ENCODE results near the gene HOXA11.

The HOXA11 gene

GRCh38 chr7:27151341-27151930 lies 33.6 kb downstream of the HOXA11 start:
- DNase-seq (ENCODE audit: low read depth in 1 of 2, low spot score in 1 of 2) = no peak
- TF ChIP-seq JUND (IDR thresholded peaks at IDR 0.05; ENCODE audit: low read depth) = no peak
- in situ Hi-C loops (cut with HindIII; ENCODE audit: low pct_unique_long_range_greater_than_20kb, low sequenced_read_pairs) = no loop called here

GRCh38 chr7:27150568-27151340 lies 34.3 kb downstream of the HOXA11 start:
- no peak for TF ChIP-seq JUND (IDR thresholded peaks at IDR 0.05; ENCODE audit: low read depth)
- peak; percentile 72 to 95 for DNase-seq (ENCODE audit: low read depth in 1 of 2, low spot score in 1 of 2)
- in situ Hi-C loops (cut with HindIII; ENCODE audit: low pct_unique_long_range_greater_than_20kb, low sequenced_read_pairs) = no loop called here

- no peak for DNase-seq (ENCODE audit: low read depth in 1 of 2, low spot score in 1 of 2)
- no peak for TF ChIP-seq JUND (IDR thresholded peaks at IDR 0.05; ENCODE audit: low read depth)
- in situ Hi-C loops (cut with HindIII; ENCODE audit: low pct_unique_long_range_greater_than_20kb, low sequenced_read_pairs) = no loop called here
Observed at GRCh38 chr7:27149842-27150567, 35.0 kb downstream of the HOXA11 start.

GRCh38 chr7:27148756-27149641 lies 36.0 kb downstream of the HOXA11 start:
- TF ChIP-seq JUND (IDR thresholded peaks at IDR 0.05; ENCODE audit: low read depth) = no peak
- in situ Hi-C loops (cut with HindIII; ENCODE audit: low pct_unique_long_range_greater_than_20kb, low sequenced_read_pairs) = no loop called here
- DNase-seq (ENCODE audit: low read depth in 1 of 2, low spot score in 1 of 2) = no peak

GRCh38 chr7:27148031-27148755 lies 36.8 kb downstream of the HOXA11 start:
- DNase-seq (ENCODE audit: low read depth in 1 of 2, low spot score in 1 of 2) = no peak
- in situ Hi-C loops (cut with HindIII; ENCODE audit: low pct_unique_long_range_greater_than_20kb, low sequenced_read_pairs) = no loop called here
- no peak for TF ChIP-seq JUND (IDR thresholded peaks at IDR 0.05; ENCODE audit: low read depth)

DNA sequence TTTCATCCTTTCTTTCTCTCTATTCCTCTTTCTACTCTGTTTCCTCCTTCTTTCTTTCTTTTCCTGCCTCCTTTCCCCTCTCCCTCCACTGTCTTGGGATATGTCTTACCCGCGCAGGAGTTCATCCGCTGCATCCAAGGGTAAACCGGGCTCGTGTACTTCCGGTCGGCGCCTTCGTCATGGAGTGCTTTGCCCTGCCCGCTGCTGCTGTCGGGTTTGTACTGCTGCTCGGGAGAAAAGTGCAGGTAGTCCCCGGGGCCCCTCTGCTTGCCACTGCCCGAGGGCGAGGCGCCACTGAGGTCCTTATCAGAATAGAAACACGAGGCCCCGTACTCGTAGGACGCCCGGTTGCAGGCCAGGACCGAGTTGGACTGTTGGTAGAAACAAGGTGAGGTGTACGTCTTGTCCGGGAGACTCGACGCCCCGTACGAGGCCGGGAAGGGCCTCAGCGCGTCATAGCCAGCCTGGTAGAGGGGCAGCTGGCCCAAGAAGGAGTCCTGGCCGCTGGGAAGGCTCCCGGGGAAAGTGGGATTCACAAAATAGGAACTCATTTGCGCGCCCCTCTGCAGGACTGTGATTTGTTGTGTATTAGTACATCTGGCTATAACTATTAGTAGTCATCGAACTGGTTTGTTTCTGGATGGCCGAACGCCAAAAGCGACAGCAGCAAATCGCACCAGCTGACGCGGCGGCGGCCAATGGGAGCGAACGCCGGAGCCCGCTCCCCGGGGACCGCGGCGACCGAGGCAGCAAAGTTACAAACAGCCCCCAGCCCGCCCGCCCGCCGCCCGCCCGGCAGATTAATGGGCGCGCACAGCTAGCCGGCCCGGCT lies 37.6 kb downstream of the HOXA11 start, which contains the start of gene HOXA6:
HOXA6 (minus strand) TSS at position 576 of the 832 bp plus-strand sequence; CDS start at position 551, 25 bp downstream.
- in situ Hi-C loops (cut with HindIII; ENCODE audit: low pct_unique_long_range_greater_than_20kb, low sequenced_read_pairs) = no loop called here
- DNase-seq (ENCODE audit: low read depth in 1 of 2, low spot score in 1 of 2) = no peak
- TF ChIP-seq JUND (IDR thresholded peaks at IDR 0.05; ENCODE audit: low read depth) = no peak

GRCh38 chr7:27146491-27147198 lies 38.4 kb downstream of the HOXA11 start:
- TF ChIP-seq JUND (IDR thresholded peaks at IDR 0.05; ENCODE audit: low read depth) = no peak
- in situ Hi-C loops (cut with HindIII; ENCODE audit: low pct_unique_long_range_greater_than_20kb, low sequenced_read_pairs) = no loop called here
- no peak for DNase-seq (ENCODE audit: low read depth in 1 of 2, low spot score in 1 of 2)

DNA sequence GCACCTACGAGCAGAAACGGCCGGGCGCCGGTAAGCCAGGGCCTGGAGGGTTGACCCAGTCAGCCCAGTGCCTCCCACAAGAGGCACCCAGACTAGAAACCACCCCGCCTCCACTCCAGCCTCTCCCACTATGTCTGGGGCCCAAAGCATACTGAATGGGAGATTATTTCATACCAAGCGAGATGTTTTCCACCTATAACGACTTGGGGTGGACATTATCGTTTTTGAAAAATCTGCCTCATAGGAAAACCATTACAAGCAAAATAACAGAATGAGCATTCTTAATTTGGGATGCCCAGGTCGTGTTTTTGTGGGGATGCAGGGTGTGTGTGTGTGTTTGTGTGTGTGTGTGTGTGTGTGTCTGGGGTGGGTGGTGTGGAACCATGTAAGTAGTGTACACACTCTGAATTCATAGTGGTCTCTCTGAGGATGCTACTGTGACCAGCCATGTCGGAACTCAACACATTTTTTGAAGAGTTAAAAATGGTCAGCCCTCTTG lies 39.1 kb downstream of the HOXA11 start:
- no peak for DNase-seq (ENCODE audit: low read depth in 1 of 2, low spot score in 1 of 2)
- no peak for TF ChIP-seq JUND (IDR thresholded peaks at IDR 0.05; ENCODE audit: low read depth)
- in situ Hi-C loops (cut with HindIII; ENCODE audit: low pct_unique_long_range_greater_than_20kb, low sequenced_read_pairs) = no loop called here

DNA sequence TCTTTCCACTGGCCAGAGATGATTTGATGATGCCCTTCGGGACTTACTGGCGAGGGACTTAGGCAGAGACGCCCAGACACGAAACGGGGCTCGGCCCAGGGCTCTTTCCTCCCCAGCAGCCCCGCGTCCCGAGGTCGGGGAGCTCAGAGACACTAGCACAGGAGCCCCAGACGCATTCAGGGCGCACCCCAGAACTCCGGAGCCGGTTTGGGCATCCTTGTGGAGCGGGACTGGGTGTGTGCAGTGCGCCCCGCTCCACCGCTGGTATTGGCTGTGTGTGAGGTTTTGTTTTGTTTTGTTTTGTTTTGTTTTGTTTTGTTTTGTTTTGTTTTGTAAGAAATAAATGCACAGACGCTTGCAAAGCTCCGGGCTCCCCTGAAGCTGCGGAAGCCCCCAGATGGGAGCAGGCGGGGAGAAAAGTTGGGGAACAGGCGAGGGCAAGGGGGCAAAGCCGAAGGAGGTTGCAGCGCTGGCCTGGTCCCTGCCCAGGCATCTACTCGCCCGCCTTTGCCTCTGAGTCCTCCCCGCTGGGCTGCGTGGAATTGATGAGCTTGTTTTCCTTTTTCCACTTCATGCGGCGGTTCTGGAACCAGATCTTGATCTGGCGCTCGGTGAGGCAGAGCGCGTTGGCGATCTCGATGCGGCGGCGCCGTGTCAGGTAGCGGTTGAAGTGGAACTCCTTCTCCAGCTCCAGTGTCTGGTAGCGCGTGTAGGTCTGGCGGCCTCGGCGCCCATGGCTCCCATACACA lies 39.7 kb downstream of the HOXA11 start:
- in situ Hi-C loops (cut with HindIII; ENCODE audit: low pct_unique_long_range_greater_than_20kb, low sequenced_read_pairs) = no loop called here
- DNase-seq (ENCODE audit: low read depth in 1 of 2, low spot score in 1 of 2) = no peak
- TF ChIP-seq JUND (IDR thresholded peaks at IDR 0.05; ENCODE audit: low read depth) = no peak

- TF ChIP-seq JUND (IDR thresholded peaks at IDR 0.05; ENCODE audit: low read depth) = no peak
- no peak for DNase-seq (ENCODE audit: low read depth in 1 of 2, low spot score in 1 of 2)
- in situ Hi-C loops (cut with HindIII; ENCODE audit: low pct_unique_long_range_greater_than_20kb, low sequenced_read_pairs) = no loop called here
Observed at GRCh38 chr7:27144781-27145164, 40.3 kb downstream of the HOXA11 start.
